LNCaP clone FGC (cell line): Measurements from ENCODE around the gene DHPS.
"Not testable (repeated sequence)": the region's sequence is repeated elsewhere in the genome, so short reads cannot be mapped to it uniquely, and the experiment has no call there.

Experiments used
- DNase-seq: peaks from one replicate; pipeline ENCODE4 v3.0.0-alpha.2; 2011; ENCODE audit warnings: low read depth
- H3K4me3 ChIP-seq: 2 replicates; pipeline ENCODE4 v1.5.1; 2011; ENCODE audit warnings: mild to moderate bottlenecking, low read depth, low read length, control low read depth
- CTCF ChIP-seq: IDR thresholded peaks from 2 replicates; pipeline ENCODE4 v1.5.1; 2012; ENCODE audit warnings: mild to moderate bottlenecking; ENCODE audit not compliant: control insufficient read depth, insufficient read depth; ENCODE audit errors: extremely low read depth

DHPS gene

DNA sequence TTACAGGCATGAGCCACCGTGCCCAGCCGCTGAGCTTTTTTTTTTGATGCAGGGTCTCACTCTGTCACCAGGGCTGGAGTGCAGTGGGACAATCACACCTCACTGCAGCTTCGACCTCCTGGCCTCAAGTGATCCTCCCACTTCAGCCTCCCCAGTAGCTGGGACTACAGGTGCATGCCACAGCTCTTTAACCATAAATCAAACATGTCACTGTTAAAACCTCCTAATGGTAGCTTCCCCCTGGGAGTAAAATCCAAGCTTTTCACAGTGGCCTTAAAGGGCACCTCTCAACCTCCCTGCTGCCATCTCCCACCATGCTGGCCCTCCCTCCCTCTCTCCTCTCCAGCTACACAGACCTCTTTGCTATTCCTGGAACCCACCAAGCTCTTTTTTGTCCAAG, 4.2 kb upstream of the DHPS start:
- no peak for TF ChIP-seq CTCF
- no peak overlapping the region for H3K4me3 ChIP-seq
- no peak for DNase-seq

- TF ChIP-seq CTCF = no peak
- no peak for DNase-seq
- no peak overlapping the region for H3K4me3 ChIP-seq
Measured at GRCh38 chr19:12680034-12680433, 1.6 kb downstream of the DHPS start.

GRCh38 chr19:12678039-12678438, 3.6 kb downstream of the DHPS start:
- DNase-seq, H3K4me3 ChIP-seq: not testable (repeated sequence)

- no peak for TF ChIP-seq CTCF
- no peak for DNase-seq
Measured at GRCh38 chr19:12676928-12677327, 4.8 kb downstream of the DHPS start.

DNA sequence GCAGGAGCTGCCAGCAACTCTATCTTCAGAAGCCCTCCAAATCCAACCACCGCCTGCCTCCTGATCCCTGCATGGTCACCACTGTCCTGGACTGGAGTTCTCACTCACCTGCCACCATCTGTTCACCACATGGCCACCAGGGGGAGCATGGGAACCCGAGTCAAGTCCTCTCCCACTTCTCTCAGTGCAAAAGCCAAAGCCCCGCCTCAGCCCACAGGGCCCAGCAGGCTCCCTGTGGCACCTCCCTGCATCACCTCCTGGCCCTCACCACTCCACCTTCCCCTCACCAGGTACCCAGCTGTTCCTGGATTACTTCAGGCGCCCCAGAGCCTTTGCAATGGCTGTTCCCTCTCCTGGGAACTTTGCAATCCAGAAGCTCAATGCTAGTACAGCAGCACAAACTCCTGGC, 5.3 kb downstream of the DHPS start:
- peak; percentile 86 for TF ChIP-seq CTCF
- no peak overlapping the region for H3K4me3 ChIP-seq
- peak; percentile 32 for DNase-seq

More at GRCh38 chr19:12676928-12677327, 4.8 kb downstream of the DHPS start:
- no peak overlapping the region for H3K4me3 ChIP-seq

DNA sequence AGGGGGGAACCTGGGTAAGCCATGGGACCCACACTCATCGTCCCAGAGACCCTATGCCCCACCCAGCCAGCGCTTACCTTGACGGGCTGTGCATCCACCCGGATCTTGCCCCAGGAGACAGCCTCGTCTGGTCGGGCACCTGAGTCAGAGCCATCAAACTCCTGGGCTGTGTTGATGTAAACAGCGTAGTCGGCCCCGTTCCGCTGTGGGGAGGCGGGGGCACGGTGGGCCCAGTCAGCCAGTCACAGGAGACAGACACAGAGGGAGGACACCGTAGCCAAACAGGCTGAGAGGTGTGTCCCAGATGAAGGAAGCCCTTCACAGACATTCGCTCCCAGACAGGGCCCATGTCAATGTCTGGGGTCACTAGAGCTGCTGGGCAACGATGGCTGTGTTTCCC, 5.7 kb downstream of the DHPS start:
- H3K4me3 ChIP-seq = no peak overlapping the region

GRCh38 chr19:12675399-12675798, 6.3 kb downstream of the DHPS start:
- H3K4me3 ChIP-seq = no peak overlapping the region
- no peak for DNase-seq
- no peak for TF ChIP-seq CTCF

More for the DNA sequence above, 5.7 kb downstream of the DHPS start:
- no peak for TF ChIP-seq CTCF
- no peak for DNase-seq
